ENCODE data around the gene CDH7.

Gene CDH7

GRCh38 chr18:65750389-65751154 lies at the start of gene CDH7:
Gene CDH7, plus strand, starts transcription at chr18:65751012. Its CDS starts 11,831 bp downstream, at chr18:65762843.
- DNase-seq (ENCODE audit: low read depth), result no peak

DNA sequence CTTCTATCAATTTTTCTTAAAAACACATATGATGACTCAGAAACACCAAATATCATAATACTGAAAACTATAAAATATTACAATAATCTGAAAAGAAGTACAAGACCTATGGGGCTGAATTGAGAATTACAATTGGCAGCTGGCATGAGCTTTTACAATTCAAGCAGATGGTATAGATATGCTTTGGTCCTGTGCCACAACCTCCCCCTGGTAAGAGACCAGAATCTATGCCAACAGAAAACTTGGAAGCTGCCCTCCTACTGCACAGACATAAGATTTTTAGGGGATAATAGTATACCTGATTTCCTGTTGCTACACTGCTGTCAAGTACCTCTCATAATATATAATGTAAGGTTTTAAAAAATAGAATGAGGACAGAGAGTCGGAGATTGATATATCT lies 46.8 kb upstream of the CDH7 start:
- no peak for DNase-seq (ENCODE audit: low read depth)

DNA sequence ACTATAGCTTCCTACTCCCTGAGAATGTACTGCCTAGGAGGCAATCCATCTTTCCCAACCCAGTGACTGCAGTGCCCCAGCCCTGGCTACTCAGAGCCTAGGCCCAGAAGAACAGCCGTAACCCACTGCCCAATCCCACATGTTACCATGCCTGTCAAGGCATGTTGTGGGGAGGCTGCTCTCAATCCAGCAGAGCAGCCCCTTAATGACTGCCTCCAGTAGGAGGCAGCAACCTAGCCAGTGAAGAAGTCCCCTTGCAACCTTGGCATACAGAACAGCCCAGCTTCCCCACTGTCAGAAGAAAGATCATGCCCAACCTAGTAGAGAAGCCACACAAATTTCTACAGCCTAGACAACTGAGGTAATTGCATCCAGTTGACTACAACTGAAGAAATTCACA lies 44.2 kb upstream of the CDH7 start:
- no peak for DNase-seq (ENCODE audit: low read depth)

GRCh38 chr18:65711493-65711892 lies 39.3 kb upstream of the CDH7 start:
- no peak for DNase-seq (ENCODE audit: low read depth)

GRCh38 chr18:65721619-65722018 lies 29.2 kb upstream of the CDH7 start:
- DNase-seq (ENCODE audit: low read depth), result no peak

- DNase-seq (ENCODE audit: low read depth), result no peak
Measured at GRCh38 chr18:65725251-65726050, 25.4 kb upstream of the CDH7 start.

- DNase-seq (ENCODE audit: low read depth), result no peak
Measured at GRCh38 chr18:65735155-65735554, 15.7 kb upstream of the CDH7 start.

GRCh38 chr18:65737471-65737955 lies 13.3 kb upstream of the CDH7 start:
- no peak for DNase-seq (ENCODE audit: low read depth)

GRCh38 chr18:65746936-65747335 lies 3.9 kb upstream of the CDH7 start:
- no peak for DNase-seq (ENCODE audit: low read depth)

DNA sequence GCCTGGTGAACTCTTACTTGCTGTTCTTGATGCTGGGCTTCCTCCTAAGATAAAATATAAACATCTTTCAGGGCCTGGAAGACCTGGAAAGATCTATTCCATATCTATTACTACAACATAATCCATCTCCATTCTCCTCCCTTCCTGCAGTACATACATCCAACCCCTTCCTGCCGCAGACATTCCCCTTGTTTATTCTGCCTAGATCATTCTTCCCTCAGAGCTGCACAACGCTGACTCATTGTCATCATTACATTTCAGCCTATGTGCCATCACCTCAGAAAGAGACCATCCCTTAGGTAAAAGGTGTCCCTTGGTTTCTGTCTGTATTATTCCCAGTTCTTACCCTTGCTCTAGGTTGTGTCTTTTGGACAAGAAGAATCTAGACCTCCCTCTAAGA lies 2.5 kb upstream of the CDH7 start:
- DNase-seq (ENCODE audit: low read depth), result no peak

DNA sequence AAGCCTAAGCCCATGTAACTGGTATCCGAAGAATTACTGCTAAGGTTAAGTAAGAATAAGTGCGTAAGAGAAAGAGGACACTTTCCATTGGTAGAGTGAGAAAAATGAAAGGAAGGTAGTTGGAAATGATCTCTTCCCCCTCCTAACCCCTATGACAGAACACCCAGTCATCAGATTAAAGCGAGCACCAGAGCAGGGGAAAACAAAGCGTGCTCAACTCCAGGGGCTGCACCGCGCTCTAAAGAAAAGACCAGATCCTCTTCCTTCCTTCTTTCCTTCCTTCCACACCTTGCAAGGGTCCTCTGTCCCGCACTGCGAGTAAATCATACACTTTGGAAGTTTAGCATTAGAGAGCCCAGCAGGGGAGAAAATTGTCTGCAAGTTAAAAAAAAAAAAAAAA lies 971 bp upstream of the CDH7 start:
- DNase-seq (ENCODE audit: low read depth), result no peak

DNA sequence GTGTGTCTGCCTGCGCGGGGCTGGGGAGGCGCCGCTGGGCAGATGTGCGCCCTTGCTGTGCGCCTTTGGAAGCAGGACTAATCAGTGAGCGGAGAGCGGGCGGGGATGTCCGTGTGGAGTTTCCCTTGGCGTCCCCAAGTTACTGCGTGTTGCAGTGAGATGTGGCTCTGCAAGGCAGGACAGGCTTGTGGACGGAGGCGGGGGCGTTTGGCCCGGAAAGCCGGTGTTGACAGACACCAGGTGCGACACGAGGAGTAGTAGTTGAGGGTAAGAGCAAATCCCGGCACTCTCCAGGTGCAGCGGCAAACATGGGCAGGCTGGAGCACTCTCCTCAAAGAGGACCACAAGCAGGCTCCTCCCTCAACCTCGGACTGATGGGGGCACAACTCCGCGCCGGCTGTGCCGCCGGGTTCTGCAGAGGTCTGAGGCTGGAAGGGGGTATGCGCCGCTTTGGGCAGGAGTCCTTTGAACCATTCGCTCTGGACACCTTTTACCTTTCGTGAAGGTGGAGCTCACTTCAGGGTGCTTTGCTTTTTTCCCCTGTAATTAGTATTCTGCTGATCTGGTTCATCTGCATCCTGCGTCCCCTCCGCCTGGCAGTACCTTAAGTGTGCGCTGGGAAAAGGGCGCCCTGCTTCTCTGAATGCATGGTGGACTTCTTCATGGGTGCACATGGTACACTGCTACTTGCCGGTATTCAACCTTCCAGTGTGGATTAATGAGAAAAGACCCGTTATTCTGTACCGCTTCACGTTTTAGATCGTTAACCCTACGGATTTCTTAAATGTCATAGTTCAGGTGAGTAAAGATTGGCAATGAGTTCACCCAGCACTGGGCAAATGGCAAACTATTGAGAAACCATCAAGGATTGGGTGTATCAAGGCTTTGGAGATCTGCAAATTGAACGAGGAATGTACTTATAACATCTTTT lies 608 bp downstream of the CDH7 start:
- no peak for DNase-seq (ENCODE audit: low read depth)

GRCh38 chr18:65752625-65753325 lies 2.0 kb downstream of the CDH7 start:
- no peak for DNase-seq (ENCODE audit: low read depth)

DNA sequence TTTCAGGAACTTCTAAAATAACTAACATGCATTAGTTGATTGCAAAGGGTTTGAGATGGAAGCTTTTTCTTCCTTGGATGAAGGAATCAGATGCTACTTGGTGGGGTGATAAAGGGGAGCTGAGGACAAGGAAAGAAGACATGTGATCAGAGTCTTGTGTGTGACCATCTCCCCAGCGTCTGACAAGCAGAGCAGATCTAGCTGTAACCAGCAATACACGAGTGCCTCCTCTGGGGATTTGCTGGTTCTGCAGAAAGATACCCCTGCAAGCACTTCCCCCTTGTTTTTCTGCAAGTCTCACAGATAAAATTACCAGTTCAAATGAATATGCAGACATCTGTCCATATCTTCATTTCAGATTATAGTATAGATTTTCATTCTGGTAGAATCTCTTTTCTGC lies 2.7 kb downstream of the CDH7 start:
- no peak for DNase-seq (ENCODE audit: low read depth)

GRCh38 chr18:65754121-65754520 lies 3.3 kb downstream of the CDH7 start:
- no peak for DNase-seq (ENCODE audit: low read depth)

- DNase-seq (ENCODE audit: low read depth), result no peak
Measured at GRCh38 chr18:65755616-65756015, 4.8 kb downstream of the CDH7 start.

DNA sequence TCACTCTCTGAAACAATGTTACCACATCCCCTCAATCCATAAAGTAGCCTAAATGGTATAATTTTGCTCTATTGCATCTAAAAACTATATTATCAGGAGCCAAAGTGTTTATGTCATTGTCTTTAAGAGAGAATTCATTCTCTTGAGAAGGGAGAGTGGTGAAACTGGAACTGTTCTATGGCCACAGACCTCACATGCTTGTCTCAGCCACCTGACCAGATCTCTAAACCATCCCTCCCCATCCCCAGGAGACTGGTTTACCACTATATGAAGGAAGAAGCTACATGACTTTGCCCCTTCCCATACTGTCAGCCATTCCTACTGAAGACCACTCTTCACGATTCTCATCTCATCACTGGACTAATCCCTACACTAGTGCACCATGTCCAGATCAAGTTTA lies 9.6 kb downstream of the CDH7 start:
- DNase-seq (ENCODE audit: low read depth), result no peak

GRCh38 chr18:65761636-65762295 lies 11.0 kb downstream of the CDH7 start:
- DNase-seq (ENCODE audit: low read depth), result no peak

DNA sequence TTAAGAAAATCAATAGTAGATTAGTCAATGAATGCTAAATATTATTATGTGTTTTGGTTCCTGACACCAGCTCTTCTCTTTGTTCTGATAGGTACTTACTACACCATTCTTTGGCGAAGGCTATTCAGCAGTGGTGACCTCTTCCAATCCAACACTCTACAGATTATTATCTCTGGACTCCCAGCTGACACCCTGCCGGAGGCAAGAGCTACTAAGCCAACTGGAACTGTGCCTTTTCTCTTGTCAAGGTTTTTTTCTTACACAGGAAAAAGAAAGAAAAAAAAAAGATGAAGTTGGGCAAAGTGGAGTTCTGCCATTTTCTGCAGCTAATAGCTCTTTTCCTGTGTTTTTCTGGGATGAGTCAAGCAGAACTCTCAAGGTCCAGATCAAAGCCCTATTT lies 11.7 kb downstream of the CDH7 start:
- DNase-seq (ENCODE audit: low read depth), result no peak

GRCh38 chr18:65767406-65767805 lies 16.6 kb downstream of the CDH7 start:
- DNase-seq (ENCODE audit: low read depth), result no peak
